ENCODE measurements around the gene CLCF1.
A peak's percentile ranks its signal among the peaks of the same experiment; 100 is the strongest.
"Not testable (repeated sequence)": the region's sequence is repeated elsewhere in the genome, so short reads cannot be mapped to it uniquely, and the experiment has no call there.

Gene CLCF1

DNA sequence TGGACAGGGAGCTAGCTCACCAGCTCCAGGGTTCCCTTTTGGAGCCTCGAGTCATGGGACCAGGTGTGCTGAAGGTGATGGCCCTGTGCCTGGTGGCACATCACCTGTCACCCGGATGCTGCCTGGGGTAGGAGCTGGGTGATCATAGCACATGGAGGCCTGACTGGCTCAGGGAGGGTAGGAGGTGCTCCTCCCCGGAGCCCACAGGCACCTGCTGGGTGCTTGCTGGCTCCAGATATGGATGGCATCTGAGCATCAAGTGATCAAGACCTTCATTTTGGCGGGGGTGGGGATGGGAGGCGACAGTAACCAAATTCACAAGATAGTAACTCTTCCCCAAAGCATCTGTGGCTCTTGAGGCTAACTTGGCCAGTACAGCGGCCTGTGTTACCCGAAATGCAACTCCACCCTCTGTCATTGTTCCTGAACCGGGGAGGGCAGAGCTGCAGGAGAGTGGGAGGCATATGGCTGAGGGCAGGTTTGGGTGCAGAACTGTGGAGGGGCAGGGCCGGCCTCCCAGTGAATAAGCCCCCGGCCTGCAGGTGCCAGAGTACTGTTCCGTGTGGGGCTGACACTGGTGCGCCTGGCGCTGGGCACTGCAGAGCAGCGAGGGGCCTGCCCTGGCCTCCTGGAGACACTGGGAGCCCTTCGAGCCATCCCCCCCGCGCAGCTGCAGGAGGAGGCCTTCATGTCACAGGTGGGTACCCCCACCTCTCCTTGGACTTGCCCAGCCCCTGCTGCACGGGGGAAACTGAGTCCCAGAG, 35.2 kb upstream of the CLCF1 start:
- DNase-seq (ENCODE audit: low spot score): no peak

DNA sequence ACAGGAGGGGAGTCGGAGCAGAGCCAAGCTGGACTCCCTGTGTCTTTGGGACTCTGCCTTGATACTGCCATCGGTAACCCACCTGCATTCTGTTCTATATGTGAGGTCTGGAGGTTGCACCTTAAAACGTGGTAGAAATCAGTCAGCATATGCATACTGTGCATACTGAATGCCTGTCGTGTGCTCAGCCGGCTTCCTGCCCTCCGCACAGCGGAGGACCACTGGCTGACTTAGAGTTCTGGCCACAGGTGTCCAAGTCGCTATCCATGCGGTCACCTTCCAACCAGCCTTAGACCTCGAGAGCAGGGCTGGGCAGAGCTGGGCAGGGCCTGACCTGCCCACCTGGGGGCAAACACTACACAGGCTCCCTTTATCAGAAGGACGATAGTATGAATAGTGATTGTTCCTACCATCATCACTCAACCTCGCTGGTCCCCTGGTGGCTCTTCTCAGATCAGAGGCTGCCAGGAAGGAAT, 34.3 kb upstream of the CLCF1 start:
- DNase-seq (ENCODE audit: low spot score): no peak

DNA sequence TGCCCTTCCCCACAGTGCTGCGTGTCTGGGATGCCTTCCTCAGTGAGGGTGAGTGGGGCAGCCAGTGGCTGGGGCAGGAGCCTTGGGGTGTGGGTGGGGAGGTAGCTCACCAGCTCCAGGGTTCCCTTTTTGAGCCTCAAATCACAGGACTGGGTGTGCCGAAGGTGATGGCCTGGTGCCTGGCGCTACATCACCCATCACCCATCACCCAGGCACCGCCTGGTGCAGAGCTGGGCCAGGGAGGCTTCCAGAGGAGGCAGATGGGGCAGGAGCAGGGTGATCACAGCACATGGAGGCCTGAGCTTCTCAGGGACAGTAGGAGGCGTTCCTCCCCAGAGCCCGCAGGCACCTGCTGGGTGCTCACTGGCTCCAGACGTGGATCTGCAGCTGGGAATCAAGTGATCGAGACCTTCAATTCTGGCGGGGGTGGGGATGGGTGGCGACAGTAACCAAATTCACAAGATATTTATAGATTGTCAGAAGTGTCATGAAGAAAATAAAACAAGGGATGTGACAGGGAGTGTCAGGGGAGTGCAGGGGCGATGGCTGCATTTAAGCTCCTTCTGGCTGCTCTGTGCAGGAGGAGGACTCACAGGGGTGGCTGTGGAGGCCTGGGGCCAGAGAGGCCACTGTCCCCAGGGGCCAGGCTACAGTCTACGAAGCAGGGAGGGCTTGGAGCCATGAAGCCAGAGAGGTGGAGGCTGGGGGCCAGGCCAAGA, 33.7 kb upstream of the CLCF1 start:
- DNase-seq (ENCODE audit: low spot score): no peak

DNA sequence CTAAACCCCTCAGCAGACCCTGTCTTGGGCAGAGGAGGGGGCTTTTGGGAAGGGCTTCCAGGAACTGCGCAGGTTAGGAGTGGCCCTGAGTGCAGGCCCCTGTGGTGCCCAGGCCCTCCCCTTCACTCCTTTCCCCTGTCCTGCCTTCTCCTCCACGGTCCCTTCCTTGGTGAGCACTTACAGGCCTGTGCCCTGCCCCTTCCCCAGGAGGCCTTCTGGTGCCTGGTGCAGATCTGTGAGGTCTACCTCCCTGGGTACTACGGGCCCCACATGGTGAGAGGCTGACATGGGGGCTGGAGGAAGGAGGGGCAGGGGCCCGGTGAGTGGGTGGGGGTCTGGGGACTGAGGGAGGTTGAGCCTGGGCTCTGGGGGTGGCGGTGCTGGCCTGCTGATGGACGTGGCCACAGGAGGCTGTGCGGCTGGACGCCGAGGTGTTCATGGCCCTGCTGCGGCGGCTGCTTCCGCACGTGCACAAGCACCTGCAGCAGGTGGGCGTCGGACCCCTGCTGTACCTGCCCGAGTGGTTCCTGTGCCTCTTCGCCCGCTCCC, 33.1 kb upstream of the CLCF1 start:
- no peak for DNase-seq (ENCODE audit: low spot score)

DNA sequence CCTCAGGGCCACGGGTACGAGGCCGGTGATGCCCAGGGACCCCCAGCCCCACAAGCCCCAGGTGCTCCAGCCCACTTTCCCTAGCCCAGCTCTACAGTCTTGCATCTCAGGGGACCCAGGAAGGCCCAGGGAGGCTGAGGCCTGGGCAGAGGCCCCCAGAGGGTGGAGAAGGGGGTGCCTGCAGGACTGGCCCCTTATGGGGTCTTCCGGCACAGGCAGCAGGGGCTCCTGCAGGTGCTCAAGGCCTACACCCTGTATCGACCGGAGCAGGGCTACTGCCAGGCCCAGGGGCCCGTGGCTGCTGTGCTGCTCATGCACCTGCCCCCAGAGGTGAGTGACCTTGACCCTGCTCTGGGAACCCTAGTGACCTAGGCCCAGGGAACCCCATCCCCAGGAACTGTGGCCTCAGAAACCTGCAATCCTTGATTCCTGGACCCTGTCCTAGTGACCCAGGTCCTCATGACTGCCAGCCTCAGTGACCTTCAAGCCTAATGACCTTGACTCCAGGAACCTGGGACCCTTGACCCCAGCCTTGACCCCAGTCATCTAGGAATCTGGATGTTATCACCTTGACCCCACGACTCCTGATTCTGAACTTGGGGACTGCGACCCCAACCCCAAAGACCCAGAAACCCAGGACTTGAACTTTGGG, 32.4 kb upstream of the CLCF1 start:
- no peak for DNase-seq (ENCODE audit: low spot score)

DNA sequence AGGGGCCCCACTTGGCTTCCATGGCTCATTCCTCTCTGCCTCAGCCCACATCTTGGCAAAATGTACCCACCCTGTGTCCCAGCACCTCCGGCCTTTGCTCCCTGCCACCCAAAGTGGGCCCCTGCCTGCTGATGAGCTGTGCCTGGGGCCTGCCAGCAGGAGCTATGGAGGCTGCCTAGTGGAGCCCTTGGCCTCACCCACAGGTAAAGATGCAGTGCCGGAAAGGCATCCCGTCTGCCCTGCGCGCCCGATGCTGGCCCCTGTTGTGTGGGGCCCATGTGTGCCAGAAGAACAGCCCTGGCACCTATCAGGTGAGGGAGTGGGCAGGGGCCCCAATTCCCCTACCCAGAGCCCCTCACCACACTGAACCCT, 31.8 kb upstream of the CLCF1 start:
- no peak for DNase-seq (ENCODE audit: low spot score)

DNA sequence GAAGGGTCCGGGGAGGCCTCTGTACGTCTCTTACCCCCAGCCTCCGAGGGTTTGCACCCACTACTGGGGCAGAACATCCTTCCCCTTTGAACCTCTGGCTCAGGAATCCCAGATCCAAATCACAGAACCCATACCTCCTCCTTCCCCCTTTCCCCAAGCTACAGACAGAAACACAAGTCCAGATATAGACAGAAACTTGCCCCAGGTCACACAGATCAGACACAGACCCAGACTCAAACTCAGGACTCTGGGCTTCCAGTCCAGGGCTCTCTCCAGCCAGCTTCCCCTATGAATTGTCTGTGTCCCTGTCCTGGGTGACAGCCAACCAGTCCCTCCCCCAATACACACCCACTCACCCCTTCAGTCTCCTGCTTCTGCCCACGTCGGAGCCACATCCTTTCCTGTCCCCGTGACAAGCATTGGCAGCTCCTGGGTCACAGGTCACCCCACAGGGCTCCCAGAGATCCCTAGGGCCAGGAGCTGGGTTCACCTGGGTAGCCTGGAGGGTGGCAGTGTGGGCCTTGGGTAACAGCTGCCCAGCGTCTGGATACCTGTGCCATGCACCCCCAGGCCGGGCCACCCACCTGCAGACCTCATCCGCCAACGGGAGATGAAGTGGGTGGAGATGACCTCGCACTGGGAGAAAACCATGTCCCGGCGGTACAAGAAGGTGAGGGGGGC, 31.3 kb upstream of the CLCF1 start:
- DNase-seq (ENCODE audit: low spot score): no peak

DNA sequence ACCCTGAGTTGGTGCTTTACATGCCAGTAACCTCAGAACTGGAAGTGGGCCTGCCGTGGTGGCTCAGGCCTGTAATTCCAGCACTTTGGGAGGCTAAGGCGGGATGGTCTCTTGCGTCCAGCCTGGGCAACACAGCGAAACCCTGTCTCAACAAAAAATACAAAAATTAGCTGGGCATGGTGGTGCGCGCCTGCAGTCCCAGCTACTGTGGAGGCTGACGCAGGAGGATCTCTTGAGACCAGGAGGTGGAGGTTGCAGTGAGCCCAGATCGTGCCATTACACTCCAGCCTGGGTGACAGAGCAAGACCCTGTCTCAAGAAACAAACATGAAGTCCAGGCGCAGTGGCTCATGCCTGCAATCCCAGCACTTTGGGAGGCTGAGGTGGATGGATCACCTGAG, 29.7 kb upstream of the CLCF1 start:
- not testable (repeated sequence) for DNase-seq (ENCODE audit: low spot score)

DNA sequence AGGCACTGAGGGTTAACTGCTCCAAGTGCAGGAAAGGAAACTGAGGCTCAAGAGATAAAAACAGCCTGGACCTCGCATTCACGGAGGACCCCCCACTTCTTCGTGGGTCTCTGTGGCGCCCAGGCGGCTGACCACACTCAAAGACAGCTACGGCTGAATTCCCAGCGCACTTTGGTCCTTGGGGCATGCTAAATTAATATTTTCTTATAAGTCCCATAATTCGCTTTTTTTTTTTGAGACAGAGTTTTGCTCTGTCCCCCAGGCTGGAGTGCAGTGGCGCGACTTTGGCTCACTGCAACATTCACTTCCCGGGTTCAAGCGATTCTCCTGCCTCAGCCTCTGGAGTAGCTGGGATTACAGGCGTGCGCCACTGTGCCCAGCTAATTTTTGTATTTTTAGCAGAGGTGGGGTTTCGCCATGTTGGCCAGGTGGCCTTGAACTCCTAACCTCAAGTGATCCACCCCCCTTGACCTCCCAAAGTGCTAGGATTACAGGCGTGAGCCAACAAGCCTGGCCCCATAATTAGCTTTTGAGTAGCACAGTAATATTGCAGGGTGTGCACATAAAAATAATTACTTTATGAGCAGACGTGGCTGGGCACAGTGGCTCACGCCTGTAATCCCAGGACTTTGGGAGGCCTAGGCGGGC, 28.9 kb upstream of the CLCF1 start:
- DNase-seq (ENCODE audit: low spot score): not testable (repeated sequence)

DNA sequence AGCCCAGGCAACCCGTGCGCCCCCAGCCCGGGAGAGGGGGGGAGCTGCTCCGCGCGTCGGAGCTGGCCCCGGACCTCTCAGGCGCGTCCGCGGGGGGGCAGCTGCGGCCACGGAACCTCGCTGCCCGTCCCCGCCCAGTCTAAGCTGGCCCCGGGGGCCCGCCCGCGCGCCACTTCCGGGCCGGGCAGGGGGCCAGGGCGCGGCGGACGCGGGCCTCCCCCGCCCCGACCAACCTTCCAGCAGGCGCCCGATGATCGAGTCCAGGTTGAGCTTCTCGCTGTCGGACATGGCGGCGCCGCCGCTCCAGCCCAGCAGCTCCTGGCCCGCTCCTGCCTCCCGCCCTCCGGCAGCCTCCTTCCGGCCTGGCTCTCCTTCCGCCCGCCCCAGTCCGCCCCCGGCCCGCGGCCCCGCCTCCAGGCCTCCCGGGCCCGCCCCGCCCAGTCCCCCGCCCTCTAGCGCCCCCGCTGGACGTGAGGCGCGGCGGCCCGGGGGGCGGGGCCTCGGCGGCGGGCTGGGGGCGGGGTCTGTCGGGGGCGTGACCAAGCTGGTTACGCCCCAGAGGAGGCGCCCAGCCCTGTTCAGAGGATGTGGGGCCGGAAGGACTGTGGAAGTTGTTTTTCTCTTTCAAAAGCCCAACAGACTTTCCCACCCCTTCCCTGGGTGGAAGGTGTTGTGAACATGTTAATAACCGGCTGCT, 28.2 kb upstream of the CLCF1 start, which contains the start of gene PPP1CA:
TSS of gene PPP1CA (minus strand) at position 364 of the 697 bp plus-strand sequence. CDS start at position 288, 76 bp downstream.
- DNase-seq (ENCODE audit: low spot score): peak; percentile 99

DNA sequence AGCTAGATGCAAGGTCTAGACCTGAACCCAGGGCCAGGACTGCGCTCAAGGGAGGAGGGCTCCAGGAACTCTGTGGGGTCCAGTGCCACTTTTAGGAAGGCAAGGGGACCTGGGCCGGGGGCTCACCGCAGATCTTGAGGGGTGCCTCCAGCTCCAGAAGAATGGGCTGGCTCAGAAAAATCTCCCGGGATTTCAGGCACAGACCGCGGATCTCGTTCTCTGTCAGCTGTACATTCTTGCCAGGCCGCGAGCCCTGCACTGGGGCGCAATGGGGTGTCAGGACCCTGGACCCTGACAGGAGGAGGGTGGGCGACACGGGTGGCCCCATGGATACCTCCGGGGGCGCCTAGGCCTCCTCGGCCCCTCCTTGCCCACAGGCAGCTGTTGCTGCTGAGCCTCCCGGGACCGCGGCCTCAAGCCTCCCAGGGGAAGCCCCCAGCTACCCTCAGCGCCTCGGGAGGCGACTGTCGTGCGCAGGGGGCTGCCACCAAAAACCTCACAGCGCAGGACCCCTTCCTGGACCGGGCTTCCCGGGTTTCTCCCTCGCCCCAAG, 27.6 kb upstream of the CLCF1 start:
- DNase-seq (ENCODE audit: low spot score): no peak

DNA sequence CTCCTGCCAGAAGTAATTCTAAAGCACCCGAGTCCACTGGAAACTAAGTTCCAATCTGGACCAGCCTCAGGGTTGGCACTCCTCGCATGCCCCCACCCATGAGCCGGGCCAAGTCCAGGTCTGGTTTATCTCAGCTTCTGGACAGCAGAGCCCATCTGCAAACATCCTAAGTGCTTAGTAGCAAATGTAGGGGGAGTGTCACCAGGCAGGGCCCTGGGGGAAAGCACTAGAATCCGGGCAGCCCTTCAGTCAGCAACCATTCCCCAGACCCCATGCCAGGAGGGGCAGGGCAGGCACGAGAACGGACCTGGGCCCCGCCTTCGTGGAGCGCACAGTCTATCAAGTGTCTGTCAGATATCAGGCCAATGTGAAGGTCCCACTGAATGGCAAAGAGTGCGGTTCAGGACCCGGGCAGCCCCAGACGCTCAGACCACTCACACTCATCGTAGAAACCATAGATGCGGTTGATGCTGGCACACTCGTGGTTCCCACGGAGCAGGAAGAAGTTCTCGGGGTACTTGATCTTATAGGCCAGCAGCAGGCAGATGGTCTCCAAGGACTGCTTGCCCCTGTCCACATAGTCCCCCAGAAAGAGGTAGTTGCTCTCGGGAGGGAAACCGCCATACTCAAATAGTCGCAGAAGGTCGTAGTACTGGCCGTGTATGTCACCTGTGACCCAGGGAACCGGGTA, 27.0 kb upstream of the CLCF1 start:
- no peak for DNase-seq (ENCODE audit: low spot score)

DNA sequence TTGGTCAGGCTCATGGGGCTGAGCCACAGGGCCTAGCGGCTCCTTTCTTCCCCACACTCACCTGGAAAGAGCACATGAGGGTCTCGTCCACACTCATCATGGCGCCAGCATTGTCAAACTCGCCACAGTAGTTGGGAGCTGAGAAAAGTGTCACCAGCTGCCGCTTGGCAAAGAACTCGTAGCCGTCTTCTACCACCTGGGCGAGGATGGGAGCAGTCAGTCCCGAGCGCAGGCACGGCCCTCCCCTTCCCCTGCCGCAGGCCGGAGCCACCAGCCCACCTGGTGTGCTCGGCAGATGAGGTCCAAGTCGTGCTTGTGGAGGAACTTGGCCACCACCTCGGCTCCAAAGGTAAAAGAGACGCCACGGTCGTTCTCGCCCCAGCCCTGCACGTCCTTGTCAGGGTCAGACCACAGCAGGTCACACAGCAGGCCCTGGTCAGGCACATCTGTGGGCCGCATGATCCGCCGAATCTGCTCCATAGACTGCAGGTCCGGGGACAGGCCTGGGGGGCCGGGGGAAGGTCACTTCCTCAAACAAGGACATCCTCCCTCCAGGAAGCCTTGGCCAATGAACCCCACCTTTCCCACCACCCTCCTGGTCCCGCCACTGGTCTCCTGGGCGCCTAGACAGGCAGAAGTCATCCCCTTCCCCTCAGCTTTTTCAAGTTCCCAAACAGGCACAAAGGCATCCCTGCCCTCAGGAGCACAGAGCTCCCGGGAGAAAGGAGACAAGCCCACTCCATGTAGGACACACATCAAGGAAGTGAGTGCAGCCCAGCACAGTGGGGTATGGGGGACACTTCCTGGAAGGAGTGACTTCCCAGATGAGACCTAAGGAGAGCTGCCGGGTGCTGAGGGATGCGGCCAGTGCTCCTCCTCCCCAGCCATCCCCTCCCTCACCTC, 25.5 kb upstream of the CLCF1 start:
- DNase-seq (ENCODE audit: low spot score): no peak

DNA sequence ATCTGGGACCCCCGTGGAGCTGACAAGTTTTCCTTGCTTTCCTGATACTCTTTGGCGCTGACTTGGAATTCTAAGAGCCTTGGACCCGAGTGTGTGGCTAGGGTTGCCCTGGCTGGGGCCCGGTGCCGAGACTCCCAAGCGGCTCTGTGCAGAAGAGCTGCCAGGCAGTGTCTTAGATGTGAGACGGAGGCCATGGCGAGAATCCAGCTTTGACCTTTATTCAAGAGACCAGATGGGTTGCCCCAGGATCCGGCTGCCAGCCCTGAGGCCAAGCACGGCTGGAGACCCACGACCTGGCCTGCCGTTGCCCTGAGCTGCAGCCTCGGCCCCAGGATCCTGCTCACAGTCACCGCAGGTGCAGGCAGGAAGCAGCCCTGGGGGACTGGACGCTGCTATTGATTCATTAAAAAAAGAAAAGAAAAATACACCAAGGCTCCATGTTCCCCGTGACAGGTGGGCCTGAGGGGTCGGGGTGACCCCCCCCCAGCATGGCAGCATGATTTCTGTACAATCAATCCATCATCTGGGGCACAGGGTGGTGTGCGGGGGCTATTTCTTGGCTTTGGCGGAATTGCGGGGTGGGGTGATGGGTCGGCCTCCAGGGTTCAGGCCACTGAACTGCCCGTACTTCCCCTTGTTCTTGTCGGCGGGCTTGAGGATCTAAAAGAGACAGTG, 24.7 kb upstream of the CLCF1 start:
- DNase-seq (ENCODE audit: low spot score): no peak

DNA sequence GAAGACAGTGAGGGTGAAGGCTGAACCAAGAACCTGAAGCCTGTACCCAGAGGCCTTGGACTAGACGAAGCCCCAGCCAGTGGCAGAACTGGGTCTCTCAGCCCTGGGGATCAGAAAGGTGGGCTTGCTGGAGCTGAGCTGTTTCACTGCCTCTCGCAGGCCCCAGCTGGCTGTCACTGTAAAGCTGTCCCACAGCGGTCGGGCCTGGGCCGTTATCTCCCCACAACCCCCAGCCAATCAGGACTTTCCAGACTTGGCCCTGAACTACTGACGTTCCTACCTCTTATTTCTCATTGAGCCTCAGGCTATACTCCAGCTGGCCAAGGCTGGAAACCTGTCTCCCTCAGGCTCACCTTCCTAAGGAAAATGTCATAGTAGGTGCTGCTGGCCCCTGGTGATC, 24.1 kb upstream of the CLCF1 start:
- DNase-seq (ENCODE audit: low spot score): no peak

DNA sequence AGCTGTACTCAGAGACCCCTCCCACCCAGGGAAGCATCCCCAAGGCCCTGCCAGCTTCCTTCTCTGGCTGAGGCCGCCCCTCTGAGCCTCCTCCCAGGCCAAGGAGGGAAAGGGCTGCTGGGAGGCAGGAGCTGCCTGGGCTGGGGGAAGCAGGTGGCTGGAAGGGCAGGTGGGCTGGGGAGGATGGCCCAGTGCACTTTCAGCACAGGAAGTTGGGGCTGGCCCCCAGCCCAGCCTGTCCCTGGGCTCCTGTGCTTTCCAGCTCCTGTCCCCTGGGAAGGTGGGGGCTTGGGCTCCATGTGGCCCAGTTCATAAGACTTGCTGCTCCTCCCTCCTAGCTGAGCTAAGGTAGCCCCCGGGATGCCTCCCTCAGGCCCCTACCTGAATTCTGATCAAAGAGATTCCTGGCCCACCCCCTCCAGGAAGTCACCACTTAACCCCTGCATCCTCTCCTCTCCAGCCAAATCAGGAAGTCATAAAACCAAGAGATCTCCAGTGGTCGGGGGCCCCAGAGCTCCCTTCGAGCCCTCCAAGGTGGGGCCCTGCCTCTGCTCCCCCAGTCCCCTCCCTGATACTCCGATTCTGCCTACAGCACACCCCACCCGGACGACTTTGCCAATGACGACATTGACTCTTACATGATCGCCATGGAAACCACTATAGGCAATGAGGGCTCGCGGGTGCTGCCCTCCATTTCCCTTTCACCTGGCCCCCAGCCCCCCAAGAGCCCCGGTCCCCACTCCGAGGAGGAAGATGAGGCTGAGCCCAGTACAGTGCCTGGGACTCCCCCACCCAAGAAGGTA, 23.4 kb upstream of the CLCF1 start:
- DNase-seq (ENCODE audit: low spot score): no peak

DNA sequence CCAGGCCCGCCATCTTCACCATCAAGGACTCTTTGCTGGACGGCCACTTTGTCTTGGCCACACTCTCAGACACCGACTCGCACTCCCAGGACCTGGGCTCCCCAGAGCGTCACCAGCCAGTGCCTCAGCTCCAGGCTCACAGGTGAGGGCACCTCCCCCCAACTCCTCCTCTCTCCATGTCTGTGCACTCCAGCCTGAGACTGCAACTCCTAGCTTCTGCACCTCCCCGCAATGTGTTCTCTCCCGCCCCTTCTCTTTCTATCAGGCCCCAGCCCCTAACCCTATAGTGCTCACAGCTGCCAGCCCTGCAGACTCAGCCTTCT, 22.8 kb upstream of the CLCF1 start:
- no peak for DNase-seq (ENCODE audit: low spot score)
